Activated naive CD8-positive, alpha-beta T cell treated with anti-CD3 and anti-CD28 coated beads for 36 hours (primary cell): Measurements from ENCODE around the gene TMLHE. TPM values are rescaled to one million over a fixed set of nuclear protein-coding genes. Genes with fewer than 3 reads are reported as not detected.

Experiments
- total RNA-seq, 2 experiments: library from RNA; stranded (reverse); gene quantifications; one replicate each; pipeline ENCODE4 v1.2.3, GENCODE V29; 2021

TMLHE gene
- total RNA-seq, 2 experiments from 2014 or later = 8.3 to 9.1 TPM

Other genes with a start within 250 kb of the TMLHE start
- not detected for gene F8A2, start 230.9 kb downstream of the TMLHE start, total RNA-seq
- gene F8A3, start 154.3 kb downstream of the TMLHE start, total RNA-seq = 1 to 10 TPM; 8.2 to 8.8 TPM
- under 1 TPM; 0.16 to 0.19 TPM for gene SPRY3, start 366 bp downstream of the TMLHE start, total RNA-seq